Right ventricle myocardium superior (tissue), 1 donor: ENCODE data around the gene MRPS23. TPM values are rescaled to one million over a fixed set of nuclear protein-coding genes. Genes with fewer than 3 reads are reported as not detected.

Source experiments
- ATAC-seq: fragments of 200-7000 bp; cut with Tn5 transposase; one replicate; pipeline ENCODE4 v1.9.1; 2020; ENCODE audit warnings: mild to moderate bottlenecking; ENCODE audit not compliant: poor library complexity
- DNase-seq: peaks from one replicate; pipeline ENCODE4 v3.0.0-alpha.2; 2020
- intact Hi-C: fragments of 100-400 bp; cut with DNase I; formaldehyde crosslinking; loops from one replicate; pipeline ENCODE4 v1.11.2; 2022
- total RNA-seq: library from RNA; stranded (reverse); fragmentation: NEBNext Ultra II Directional; extraction: Animal tissue kit (Norgen Biotek cat#: 25700); gene quantifications from one replicate; pipeline ENCODE4 v1.2.1, GENCODE V29; 2021
- donor health status: DM: no; HTN: yes; CAD: no; lungs with severe emphysema.

Gene MRPS23
- total RNA-seq, 1 donor from 2014 or later: 89.8 TPM

DNA sequence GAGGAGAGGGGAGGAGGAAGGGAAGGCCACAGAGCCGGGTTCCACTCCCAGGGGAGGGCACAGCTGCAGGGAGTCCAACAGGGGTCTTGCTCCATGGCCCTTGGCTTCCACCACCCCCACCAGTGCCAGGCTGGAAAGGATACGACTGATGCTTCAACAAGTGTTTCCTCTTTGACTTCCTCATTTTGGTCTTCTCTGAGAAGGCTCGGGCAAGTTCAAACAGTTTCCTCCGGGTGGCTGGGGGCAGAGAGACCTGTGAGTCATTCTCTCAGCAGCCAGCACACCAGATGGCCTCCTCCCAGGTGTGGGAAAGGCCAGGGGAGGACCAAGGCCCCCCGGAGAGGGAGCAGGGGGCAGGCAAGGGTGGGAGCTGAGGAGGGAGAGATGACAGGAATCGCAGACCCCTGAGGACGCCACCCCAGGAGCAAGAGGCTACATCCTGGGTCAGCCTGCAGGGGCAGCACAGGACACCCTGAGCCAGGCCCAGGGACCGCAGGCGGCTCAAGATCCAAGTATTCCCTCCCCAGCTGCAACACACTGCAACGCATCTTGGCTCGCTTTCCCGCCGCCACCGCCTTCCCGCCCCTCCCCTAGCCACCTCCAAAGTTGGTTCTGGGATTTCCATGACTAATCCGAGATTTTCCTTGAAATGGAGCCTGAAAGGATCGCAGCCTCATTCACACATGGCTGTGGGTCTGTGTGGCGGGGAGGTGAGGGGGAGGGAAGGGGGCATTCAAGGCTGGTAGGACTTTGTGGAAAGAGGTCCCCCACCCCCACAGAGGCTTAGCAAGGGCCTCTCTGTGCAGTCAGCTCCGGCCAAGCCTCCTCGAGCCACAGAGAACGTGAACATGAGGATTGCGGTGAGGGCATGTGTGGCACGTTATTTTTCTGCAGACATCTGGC is 18.4 kb upstream of the MRPS23 start:
- ATAC-seq: peak; percentile 89
- intact Hi-C loops: no loop called here

GRCh38 chr17:57867126-57867525 is 17.3 kb upstream of the MRPS23 start:
- DNase-seq: peak; percentile 24
- intact Hi-C loops: no loop called here
- ATAC-seq: no peak

More for the DNA sequence above, 18.4 kb upstream of the MRPS23 start:
- DNase-seq: peak; percentile 89

GRCh38 chr17:57866723-57867122 is 16.9 kb upstream of the MRPS23 start:
- DNase-seq (peak; percentile 20), ATAC-seq (no peak)

GRCh38 chr17:57866319-57866718 is 16.5 kb upstream of the MRPS23 start:
- peak; percentile 23 for DNase-seq
- ATAC-seq: no peak
- intact Hi-C loops: no loop called here

More at GRCh38 chr17:57866723-57867122, 16.9 kb upstream of the MRPS23 start:
- intact Hi-C loops: no loop called here

DNA sequence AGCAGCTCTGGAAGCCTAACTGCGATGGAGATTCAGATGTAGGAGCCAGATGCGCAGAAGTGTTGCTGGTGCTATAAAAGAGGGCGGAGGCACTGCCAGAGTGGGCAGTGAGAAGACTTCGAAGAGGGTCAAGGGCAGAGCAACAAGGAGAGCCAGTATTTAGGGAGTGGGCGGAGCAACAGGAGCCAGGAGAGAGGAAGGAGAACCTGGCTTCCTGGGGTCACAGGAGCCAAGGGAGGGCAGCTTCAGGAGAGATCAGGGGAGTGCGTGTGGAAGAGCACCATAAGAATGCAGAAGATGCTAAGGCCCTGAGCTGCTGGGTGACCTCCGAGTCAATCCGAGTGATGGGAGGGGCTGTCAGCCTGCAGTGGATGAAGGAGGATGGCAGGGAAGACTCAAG is 14.4 kb upstream of the MRPS23 start:
- intact Hi-C loops: no loop called here
- no peak for ATAC-seq
- DNase-seq: peak; percentile 20

DNA sequence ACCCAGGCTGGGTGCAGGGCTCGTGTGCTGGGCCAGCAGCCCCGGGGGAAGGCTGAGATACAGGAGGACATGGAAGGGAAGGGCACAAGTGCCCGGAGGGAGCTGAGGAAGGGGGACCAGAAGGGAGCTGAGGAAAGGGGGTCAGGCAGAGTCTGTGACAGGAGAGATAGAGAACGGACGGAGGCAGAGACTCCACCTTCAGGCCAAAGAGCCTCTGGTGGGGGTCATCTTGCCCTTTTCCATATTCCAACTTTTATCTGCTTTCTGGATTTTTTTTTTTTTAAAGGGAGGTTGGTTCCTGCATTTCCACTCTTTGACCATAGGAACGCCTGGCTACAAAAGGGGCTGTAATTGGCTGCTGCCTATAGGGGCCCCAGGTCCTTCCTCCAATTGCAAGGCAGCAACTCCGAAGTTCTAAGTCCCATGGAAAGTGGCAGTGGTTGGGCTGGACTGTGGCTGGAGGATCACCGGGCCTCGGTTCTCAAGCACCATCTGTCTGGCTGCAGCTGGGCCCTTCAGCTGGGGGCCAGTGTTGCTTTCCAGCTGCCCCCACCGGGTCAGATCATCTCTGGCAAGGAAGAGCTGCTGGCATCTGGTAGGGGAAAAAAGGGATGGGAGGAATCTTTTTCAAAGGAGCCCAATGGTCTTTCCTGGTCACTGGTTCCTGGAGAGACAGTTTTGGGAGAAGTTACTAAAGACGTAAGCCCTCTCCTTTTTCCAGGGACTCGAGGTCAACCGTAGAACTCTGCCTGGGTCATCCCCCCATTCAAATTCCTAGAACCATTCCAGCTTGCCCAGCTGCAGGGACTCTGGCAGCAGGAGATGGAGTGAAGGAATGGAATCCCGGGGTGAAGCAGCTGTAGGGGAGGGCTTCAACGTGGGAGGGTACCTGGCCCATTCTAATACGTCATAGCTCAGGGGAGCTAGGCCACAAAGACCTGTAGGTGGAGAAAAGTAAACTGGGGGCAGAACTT is 13.1 kb upstream of the MRPS23 start:
- DNase-seq (peak; percentile 35), ATAC-seq (no peak)
- intact Hi-C loops: no loop called here

DNA sequence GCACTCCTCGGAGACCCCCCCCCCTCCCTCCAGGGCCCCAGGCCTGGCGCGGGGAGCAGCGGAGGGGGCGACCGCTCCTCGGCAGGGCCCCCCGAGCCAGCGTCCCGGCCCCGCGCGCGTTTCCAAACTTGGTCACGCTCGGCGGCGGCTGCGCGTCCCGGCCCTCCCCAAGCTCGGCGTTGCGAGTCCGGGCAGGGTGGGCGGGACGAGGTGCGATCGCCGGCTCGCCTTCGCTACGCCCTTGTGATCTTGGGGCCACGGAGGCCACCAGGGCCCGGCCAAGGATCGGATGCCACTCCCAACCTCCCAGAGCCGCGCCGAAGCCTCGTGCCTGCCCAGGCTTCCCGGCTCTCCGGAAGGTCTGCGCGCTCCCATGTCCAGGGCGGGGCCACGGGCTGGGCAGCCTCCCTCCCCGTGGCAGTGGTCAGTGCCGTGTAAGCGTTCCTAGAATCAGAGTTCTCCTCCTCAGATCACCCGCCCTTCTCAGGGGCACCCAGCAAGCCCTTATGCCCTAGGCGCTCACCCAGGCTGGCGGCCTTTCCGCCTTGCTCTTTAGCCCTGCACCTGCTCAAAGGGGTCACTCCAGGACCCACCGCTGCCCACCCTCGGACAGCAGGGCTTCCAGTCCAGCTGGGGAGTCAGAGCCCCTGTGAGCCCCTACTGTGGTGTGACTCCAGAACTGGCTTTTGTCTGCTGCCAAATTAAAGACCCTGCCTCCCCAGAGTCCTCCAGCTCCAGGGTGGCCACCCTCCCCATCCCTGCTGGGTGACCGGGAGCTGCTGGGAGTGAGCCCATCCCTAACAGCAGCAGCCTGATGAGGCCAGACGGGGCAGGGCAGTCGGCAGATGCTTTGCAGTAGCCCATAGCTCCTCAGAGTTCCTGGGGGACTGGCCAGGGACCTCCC is 12.2 kb upstream of the MRPS23 start:
- DNase-seq (peak; percentile 86), ATAC-seq (peak; percentile 78)
- intact Hi-C loops: no loop called here

DNA sequence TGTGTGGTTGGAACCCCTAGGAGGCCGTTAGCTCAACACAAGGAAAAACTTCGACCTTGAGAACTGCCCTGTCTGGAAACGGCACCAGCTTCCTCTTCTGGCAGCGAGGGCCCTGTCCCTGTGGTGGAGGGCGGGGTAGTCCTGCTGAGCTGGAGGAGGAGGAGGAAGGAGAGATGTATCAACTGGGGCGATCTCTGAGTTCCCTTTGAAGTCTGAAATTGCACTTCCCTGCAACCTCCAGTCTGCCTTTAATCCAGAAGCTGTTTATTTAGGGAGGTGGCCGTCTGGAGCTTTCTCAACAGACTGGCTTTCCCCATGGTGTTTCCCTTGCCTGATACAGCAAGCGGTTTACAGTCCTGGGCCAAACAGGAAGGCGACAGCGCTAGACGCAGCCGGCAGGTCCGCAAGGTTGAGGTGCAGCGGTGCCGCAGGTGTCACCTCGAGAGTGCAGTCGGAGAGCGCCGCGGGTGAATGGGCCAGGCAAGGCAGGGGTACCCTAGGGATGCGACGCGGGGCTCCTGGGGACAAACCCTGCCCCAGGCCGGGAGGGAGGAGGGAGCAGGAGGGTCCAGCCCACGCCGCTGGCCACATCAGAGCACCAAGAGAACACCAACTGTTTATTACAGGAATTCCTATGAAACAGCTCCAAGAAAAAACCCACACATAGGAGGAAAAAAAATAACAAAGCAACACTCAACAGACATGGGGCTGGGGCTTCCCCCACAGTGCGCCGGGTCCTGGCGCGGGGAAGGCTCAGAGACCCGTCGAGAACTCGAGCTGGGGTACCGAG is 11.4 kb upstream of the MRPS23 start:
- intact Hi-C loops: no loop called here
- ATAC-seq: peak; percentile 54

DNA sequence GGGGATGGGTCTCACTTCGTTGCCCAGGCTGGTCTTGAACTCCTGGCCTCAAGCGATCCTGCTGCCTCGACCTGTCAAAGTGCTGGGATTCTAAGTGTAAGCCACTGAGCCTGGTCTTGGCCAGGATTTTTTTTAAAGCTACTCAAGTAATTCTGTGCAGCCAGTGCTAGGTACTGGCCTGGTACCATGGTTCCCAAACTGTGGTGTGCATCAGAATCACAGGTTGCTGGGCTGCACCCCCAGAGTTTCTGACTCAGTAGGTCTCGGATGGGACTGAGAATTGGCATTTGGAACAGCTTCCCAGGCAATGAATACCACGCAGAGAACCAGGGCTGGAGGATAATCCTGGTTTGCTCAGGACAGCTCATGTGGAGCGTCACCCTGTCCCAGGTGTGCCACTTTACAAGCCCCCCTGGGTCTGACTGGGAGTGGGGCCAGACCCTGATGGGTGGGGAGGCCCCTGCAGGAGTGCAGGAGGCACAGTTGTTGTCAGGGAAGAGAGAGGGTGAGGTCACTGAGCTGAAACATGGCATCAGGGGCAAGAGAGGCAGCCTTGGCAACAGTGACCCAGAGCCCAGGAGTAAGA is 10.7 kb upstream of the MRPS23 start:
- intact Hi-C loops: no loop called here
- DNase-seq (no peak), ATAC-seq (no peak)

More for the DNA sequence above, 11.4 kb upstream of the MRPS23 start:
- DNase-seq: peak; percentile 76

- DNase-seq (peak; percentile 21), ATAC-seq (no peak)
- intact Hi-C loops: loop anchor here (2.0 to 5.0 kb wide), 2 partner anchors 135 to 252 kb away; no protein-coding TSS in a partner anchor
Measured at GRCh38 chr17:57859601-57860413, 10.0 kb upstream of the MRPS23 start.

GRCh38 chr17:57858838-57859237 is 9.0 kb upstream of the MRPS23 start:
- DNase-seq: no peak
- ATAC-seq: no peak
- intact Hi-C loops: loop anchor here (2.0 to 5.0 kb wide), 2 partner anchors 136 to 253 kb away; no protein-coding TSS in a partner anchor

GRCh38 chr17:57856792-57857620 is 7.2 kb upstream of the MRPS23 start:
- intact Hi-C loops: loop anchor here (5.0 kb wide), 1 partner anchor 255 kb away; no protein-coding TSS in a partner anchor
- DNase-seq (no peak), ATAC-seq (no peak)

GRCh38 chr17:57855391-57856035 is 5.7 kb upstream of the MRPS23 start:
- intact Hi-C loops: loop anchor here (5.0 kb wide), 1 partner anchor 257 kb away; no protein-coding TSS in a partner anchor
- ATAC-seq: no peak
- DNase-seq: no peak

DNA sequence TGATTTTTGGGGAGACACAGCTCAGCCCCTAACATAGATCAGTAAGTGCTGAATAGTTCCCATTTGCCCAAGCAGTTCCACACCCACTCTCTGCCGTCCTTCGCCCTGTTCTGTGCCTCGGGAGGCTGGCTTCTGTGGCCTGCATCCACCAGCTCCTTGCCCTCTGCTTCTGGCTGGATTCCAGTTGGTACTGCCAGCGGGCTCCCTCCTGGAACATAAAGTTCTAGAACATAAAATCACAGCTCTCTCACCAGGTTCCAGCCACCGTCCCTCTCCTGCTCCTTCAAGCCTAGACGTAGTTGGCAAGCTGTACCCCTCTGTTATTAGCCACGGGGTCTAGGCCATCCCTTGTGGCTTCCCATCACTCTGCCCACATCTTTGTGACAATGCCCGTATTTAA is 3.9 kb upstream of the MRPS23 start:
- peak; percentile 4 for ATAC-seq

GRCh38 chr17:57852955-57853328 is 3.1 kb upstream of the MRPS23 start:
- DNase-seq: no peak
- intact Hi-C loops: no loop called here
- no peak for ATAC-seq

More for the DNA sequence above, 3.9 kb upstream of the MRPS23 start:
- DNase-seq: peak; percentile 76
- intact Hi-C loops: no loop called here
